Melanocyte of skin (primary cell): ENCODE data around the gene IFIT5. TPM values are rescaled to one million over a fixed set of nuclear protein-coding genes. Genes with fewer than 3 reads are reported as not detected.

ENCODE experiments used
- total RNA-seq, 2 donors: library from RNA; depleted of rRNA; stranded (reverse); fragments of >200 nt; gene quantifications; 2 replicates each; pipeline ENCODE4 v1.2.3, GENCODE V29; 2012

The IFIT5 gene
- 100 to 1,000 TPM in 1 of 2 donors, 10 to 100 TPM in 1; 86.0 to 105 TPM for total RNA-seq

GRCh38 chr10:89414146-89414878, at the start of gene IFIT5:
TSS of gene IFIT5 (plus strand) at chr10:89414568. CDS start at chr10:89414799, 231 bp downstream.

GRCh38 chr10:89377705-89378637, 36.4 kb upstream of the IFIT5 start, which contains the start of gene IFIT1B:
TSS of gene IFIT1B (plus strand) at chr10:89378056. CDS start at chr10:89378136, 80 bp downstream.

GRCh38 chr10:89391907-89392756, 22.2 kb upstream of the IFIT5 start, which contains the start of gene IFIT1:
TSS of gene IFIT1 (plus strand) at chr10:89392623. CDS start at chr10:89392713, 90 bp downstream.

Other genes starting within 250 kb of the IFIT5 start
- gene CH25H, start 207.3 kb upstream of the IFIT5 start, total RNA-seq: under 1 TPM; 0.67 to 0.69 TPM
- gene LIPA, start 162.8 kb upstream of the IFIT5 start, total RNA-seq: 100 to 1,000 TPM in 1 of 2 donors, 10 to 100 TPM in 1; 96.7 to 106 TPM
- 100 to 1,000 TPM; 112 to 119 TPM for gene IFIT2, start 112.5 kb upstream of the IFIT5 start, total RNA-seq
- 100 to 1,000 TPM; 446 to 450 TPM for gene IFIT3, start 86.6 kb upstream of the IFIT5 start, total RNA-seq
- under 1 TPM in 1 of 2 donors, not detected in 1; under 0.01 TPM for gene IFIT1B, start 36.5 kb upstream of the IFIT5 start, total RNA-seq
- gene IFIT1, start 21.9 kb upstream of the IFIT5 start, total RNA-seq: 100 to 1,000 TPM; 513 to 526 TPM
- gene SLC16A12, start 121.0 kb downstream of the IFIT5 start, total RNA-seq: not detected
- gene PANK1, start 230.7 kb downstream of the IFIT5 start, total RNA-seq: 1 to 10 TPM; 6.3 to 6.9 TPM